HG03571 (cell line): ENCODE measurements around the gene ERAL1.
"Not testable (repeated sequence)": the region's sequence is repeated elsewhere in the genome, so short reads cannot be mapped to it uniquely, and the experiment has no call there.

ENCODE experiments used
- ATAC-seq: cut with Tn5 transposase; IDR thresholded peaks from one replicate; pipeline ENCODE4 v1.9.1; 2021; ENCODE audit not compliant: unreplicated experiment

The ERAL1 gene

DNA sequence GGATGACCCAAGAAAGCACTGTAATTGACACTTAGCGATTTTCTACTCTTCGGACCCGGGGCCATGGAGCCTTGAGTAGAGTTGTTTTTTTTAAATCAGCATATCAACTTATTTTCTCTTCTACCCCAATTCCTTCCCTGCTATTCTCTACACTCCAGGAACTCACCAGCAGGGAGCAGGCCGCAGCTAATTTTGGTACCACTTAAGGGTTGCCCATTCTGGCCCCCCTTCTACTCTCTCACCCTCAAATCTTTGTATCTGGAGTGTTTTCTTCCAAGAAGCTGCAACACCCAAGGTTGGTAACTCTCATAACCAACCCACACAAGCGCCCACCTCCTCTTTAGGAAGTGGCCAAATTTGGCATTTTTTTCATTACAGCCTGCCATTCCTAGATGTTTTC lies 5.5 kb upstream of the ERAL1 start:
- no peak for ATAC-seq

DNA sequence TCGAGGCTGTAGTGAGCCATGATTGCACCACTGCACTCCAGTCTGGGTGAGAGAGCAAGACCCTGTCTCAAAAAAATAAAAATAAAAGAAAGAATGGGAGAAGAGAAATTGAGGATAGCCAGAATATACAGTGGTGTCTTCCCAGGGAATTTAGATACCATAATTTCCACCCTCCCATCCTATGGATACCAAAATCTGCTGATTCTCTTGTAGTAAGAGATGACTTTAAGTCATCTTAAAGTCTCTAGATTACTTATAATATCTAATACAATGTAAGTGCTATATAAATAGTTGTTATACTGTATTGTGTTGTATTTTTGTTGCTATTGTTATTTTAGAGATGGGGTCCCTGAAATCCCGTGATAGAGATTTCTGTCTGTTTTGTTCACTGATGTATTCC lies 1.5 kb upstream of the ERAL1 start:
- ATAC-seq: no peak

DNA sequence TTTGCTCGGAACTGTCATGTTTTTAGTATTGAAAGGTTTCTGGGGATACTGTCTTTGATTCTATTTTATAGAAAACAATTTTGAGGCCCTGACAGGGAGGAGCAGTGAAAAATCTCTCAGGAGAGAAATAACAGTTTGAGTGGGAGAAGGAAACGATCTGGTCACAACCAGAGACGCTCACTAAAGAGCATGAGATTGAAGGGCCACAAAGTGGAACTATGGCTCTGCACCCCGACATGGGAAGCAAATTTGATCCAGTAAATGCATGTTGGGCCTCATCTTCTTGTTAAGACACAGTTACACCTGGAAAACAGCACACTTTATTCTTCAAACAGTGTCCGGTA lies 492 bp downstream of the ERAL1 start:
- ATAC-seq: no peak

DNA sequence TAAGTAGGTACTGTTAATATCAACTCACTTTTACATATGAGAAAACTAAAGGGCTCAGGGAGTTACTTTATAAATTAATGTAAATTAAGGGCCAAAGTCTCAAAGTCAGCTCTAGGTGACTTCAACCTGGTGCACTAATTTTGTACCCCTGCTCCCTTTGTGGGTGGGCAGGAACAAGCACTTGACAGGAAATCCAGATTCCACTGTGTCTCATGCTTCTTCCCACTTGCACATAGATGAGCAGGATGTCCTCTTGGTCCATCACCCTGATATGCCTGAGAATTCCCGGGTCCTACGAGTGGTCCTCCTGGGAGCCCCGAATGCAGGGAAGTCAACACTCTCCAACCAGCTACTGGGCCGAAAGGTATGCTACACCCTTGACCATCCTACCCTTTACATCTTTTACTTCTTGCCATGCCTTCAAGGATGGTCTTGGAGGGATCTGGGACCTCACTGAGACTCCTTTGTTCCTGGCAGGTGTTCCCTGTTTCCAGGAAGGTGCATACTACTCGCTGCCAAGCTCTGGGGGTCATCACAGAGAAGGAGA lies 1.3 kb downstream of the ERAL1 start:
- no peak for ATAC-seq

DNA sequence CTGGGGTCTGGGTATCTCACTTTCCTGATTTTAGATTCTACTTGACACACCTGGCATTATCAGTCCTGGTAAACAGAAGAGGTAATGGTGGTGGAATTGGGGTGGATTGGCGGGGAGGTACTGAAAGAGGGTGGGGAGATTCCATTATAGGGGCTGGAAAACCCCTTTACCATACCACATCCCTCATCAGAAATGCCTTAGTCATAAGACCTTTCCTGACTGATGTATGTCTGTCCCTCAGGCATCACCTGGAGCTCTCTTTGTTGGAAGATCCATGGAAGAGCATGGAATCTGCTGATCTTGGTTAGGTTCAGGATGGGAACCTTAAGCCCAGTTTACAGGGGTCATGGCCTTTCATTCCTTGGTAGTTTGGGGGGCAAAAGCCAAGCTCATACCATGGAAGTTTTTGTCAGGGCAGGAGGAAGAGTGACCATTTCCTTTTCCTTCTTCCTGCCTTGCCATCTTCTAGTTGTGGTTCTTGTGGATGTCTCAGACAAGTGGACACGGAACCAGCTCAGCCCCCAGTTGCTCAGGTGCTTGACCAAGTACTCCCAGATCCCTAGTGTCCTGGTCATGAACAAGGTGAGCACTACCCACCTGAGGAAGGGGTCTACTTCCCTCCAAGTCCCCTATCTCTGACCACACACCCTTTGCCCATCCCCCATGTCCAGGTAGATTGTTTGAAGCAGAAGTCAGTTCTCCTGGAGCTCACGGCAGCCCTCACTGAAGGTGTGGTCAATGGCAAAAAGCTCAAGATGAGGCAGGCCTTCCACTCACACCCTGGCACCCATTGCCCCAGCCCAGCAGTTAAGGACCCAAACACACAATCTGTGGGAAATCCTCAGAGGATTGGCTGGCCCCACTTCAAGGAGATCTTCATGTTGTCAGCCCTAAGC lies 3.3 kb downstream of the ERAL1 start:
- no peak for ATAC-seq

DNA sequence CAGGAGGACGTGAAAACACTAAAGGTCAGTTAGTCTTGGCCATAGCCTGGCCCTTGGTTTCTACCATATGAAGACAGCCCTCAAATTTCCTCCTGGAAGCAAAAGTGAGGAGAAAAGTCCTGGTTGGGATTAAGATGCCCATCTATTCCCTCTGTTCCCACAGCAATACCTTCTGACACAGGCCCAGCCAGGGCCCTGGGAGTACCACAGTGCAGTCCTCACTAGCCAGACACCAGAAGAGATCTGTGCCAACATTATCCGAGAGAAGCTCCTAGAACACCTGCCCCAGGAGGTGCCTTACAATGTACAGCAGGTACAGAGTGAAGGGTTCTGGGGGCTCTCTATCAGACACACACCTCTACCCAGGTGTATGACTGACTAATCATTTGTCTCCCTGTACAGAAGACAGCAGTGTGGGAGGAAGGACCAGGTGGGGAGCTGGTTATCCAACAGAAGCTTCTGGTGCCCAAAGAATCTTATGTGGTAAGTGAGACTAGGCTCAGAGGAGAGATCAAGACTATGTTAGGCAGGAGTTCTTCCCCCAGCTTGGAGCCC lies 4.1 kb downstream of the ERAL1 start:
- no peak for ATAC-seq

DNA sequence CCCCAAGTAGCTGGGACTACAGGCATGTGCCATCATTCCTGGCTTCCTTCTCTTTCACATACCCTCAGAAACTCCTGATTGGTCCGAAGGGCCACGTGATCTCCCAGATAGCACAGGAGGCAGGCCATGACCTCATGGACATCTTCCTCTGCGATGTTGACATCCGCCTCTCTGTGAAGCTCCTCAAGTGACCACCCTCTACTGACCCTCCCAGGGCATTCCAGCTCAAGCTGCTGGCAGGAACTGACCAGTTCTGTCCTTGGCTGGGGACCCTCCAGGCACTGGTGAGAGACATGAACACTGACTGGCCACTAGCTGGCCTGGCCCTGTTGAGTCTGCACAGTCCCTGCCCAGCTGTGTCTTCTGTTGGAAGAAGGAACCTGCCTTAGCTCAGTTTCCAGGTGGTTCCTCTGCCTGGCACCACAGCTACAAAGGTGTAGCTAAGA lies 5.6 kb downstream of the ERAL1 start:
- no peak for ATAC-seq

DNA sequence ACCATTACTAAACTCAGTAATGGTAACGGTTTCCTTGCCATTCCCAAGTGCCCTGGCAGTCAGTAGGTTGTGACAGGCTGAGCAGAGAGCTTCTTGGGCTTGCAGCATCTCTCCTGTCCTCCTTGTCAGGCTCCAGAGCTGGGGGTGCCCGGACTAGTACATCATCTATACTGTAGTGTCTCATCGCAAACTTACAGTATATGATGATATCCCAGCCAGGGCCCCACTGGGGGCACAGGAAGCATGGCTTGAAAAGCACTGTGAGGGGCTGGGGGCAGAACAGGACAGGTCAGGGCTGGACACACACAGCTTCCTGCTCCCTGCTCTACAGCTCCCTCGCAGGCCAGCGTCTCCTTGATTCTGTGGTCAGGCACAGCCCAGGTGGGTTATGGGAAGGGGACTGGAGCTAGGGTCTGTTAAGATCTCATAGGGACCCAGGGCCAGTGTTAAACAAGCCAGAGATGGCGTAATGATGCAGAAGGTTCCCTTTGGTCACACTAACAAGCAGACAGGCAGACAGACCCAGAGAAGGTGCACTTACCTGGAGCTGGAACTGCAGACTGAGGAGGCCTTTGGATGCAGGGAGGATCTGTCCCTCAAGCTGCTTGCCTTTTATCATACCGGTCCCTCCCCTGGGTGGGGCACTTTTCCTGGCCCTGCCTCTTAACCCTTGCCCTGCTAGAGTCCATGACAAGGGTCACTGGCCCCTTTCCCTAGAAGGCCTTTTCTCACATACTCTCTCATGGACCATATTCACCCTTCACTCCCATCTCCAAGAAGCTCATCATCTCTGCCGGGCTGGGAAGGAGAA lies 6.8 kb downstream of the ERAL1 start:
- no peak for ATAC-seq

DNA sequence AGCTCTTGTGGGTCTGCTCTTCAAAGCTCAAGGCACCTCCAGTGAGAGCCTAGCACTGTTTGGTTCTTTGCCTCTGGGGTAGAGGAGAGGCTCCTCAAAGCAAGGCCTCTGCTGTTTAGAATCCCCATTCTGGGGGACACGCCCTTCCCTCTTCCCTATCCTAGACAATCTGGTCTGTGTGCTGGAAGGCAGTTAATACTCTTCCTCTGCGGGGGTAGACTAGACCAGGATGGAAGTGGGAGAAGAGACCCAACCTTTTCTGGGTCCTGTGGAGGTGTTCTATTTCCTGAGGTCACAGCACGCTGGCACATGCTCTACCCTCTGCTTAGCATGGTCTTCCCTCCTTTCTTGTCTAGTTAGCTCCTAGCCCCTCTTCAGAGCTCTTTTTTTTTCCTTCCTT lies 7.7 kb downstream of the ERAL1 start:
- no peak for ATAC-seq

DNA sequence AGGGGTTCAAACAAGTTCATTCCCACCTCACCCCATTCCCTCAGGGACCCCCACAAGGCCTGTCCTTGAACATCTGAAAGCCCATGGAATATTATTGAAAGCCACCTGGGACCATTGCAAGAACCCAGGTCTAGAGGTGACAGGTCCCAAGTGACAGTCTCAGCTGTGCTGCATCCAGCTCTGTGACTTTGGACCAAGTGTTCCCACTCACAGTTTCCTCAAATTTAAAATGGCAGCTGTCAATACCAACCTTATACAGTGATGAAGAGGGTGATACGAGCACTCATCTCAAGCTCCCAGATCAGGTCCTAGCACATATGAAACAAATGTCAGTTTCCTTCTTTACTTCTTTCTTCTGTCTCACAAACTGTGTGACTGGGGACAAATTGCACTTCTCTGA lies 9.1 kb downstream of the ERAL1 start:
- no peak for ATAC-seq

DNA sequence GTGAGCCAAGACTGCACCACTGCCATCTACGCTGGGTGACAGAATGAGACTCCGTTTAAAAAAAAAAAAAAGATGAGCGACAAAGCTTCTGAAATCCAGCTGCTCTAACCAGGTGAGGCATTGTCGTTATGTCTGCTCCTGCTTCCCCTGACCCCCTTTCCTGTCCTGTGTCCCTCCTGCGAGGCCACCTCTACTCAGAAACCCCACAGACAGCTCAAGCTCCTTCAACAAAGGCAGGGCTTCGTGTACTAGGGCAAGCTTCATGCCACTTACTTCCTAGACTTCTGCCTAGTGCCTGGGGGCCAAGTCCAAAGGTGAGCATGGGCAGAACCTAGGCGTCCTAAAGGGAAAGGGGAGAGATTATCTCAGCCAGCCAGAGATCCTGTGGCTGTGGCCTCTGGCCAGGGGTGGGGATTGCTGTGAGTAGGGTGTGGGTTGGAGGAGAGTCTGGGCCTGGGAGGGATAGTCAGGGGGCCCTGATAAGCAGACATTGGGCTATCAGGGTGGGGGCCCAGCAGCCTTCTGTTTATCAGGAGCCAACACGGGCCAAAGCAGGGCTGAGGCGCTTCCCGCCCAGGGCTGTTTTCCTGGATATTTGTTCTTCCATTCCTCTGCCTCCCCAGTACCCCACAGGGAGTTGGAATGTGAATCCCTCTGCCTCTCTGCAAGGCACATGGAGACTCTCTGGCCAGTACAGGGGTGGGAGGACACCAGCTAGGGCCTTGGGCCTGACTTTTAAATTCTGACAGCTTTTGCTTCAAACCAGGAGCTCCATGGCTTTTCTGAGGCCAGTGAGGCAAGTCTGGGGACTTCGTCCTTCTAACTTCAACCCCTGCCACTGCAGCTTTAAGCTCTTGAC lies 10.4 kb downstream of the ERAL1 start:
- ATAC-seq: no peak

DNA sequence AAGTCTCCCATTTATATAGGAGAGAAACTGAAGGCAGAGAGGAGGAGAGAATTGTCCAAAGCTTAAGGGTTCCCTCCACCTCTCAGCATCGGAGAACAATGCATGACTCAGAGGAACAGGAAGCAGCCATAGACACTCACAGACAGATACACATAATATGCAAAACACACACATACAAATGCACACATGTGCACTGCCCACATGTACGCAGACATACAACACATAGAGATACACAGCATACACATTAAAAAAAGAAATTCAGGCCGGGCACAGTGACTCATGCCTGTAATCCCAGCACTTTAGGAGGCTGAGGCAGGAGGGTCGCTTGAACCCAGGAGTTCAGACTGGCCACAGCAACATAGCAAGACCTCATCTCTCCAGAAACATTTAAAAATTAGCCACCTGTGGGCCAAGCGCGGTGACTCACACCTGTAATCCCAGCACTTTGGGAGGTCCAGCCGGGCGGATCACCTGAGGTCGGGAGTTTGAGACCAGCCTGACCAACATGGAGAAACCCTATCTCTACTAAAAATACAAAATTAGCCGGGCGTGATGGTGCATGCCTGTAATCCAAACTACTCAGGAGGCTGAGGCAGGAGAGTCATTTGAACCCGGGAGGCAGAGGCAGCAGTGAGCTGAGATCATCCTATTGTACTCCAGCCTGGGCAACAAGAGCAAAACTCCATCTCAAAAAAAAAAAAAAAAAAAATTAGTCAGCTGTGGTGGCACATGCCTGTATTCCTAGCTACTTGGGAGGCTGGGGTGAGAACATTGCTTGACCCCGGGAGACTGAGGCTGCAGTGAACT lies 11.3 kb downstream of the ERAL1 start:
- ATAC-seq: no peak

DNA sequence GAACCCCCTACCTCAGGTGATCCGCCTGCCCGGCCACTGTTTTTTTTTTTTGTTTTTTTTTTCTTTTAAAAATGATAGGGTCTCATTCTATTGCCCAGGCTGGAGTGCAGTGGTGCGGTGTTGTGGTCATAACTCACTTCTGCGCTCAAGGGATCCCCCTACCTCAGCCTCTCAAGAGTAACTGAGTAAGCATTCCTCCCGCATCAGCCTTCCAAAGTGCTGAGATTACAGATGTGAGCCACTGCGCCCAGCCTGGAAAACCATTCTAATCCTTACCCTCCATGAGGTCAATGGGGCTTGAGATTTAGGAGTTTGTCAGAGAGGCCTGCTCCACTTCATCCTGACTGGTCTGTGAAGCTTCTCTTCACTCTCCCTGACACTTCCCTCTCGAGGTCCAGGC lies 12.5 kb downstream of the ERAL1 start:
- ATAC-seq: no peak

DNA sequence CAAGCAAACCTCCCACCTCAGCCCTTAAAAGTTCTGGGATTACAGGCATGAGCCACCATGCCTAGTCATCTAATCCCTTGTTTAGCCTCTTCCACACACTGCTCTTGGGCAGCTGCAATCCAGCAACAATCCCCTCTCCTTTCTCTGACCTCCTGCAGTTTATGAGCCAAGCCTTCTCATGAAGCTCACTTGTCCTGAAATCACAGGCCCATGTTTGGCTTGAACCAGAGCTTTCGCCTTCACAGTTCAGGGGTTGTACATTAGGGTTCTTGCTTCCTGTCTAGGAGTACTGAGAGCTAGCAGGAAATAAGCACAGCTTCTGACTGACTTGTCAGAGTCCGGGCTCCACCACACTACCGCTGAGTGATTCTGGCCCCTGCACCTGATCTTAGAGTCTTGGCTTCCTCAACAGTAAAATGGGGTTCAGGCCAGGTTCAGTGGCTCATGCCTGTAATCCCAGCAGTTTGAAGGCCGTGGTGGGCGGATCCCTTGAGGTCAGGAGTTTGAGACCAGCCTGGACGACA lies 16.3 kb downstream of the ERAL1 start:
- peak; percentile 87 for ATAC-seq

DNA sequence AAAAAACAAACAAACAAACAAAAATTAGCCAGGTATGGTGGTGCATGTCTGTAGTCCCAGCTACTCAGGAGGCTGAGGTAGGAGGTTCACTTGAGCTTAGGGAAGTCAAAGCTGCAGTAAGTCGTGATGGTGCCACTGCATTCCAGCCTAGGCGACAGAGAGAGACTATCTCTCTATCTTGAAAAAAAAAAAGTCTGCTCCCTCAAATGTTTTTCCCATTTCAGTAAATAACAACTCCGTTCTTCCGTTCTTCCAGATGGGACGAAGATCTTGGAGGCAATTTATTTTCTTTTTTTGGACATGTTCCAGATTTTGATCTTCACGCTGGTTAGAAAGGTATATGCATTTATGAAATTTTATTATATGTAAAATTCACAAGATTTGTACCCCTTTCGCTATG lies 19.0 kb downstream of the ERAL1 start:
- no peak for ATAC-seq

DNA sequence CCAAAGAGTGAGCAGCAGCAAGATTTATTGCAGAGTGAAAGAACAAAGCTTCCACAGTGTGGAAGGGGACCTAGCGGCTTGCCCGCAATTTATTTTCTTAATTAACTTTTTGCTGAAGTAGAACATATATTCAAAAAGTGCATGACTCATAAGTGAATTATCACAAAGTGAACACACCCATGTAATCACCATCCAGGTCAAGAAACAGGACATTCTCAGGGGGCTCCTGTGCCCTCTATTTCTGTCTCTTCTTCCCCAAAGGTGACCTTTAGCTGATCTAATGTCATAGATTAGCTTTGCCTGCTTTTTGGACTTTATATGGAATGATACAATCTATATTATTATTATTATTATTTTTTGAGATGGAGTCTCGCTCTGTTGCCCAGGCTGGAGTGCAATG lies 19.9 kb downstream of the ERAL1 start:
- ATAC-seq: no peak

DNA sequence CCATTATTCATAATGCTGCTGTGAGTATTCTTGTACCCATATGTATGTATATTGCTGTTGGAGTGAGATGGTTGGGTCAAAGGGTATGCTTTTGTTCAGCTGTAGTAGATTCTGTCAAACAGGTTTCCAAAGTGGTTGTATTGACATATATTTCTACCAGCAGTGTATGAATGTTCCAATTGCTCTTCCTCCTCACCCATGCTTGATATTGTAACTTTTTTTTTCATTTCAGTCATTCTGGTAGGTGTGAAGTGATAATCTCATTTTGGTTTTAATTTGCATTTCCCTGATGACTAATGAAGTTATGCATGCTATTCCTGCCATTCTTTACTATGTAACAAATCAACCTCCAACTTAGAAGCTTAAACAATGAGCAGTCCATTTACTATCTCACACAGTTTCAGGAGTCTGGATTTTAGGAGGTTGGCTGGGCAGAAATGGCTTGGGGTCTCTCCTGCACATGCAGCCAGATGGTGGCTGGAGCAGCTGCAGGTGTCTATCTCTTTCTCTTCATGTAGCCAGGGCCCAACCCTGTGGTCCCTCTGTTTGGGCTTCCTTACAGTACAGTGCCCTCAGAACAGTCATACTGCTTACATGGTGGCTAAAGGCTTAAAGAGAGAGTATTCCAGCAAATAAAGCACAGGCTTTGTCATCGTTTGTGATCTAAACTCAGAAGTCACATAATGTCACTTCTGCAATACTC lies 21.2 kb downstream of the ERAL1 start:
- ATAC-seq: no peak

DNA sequence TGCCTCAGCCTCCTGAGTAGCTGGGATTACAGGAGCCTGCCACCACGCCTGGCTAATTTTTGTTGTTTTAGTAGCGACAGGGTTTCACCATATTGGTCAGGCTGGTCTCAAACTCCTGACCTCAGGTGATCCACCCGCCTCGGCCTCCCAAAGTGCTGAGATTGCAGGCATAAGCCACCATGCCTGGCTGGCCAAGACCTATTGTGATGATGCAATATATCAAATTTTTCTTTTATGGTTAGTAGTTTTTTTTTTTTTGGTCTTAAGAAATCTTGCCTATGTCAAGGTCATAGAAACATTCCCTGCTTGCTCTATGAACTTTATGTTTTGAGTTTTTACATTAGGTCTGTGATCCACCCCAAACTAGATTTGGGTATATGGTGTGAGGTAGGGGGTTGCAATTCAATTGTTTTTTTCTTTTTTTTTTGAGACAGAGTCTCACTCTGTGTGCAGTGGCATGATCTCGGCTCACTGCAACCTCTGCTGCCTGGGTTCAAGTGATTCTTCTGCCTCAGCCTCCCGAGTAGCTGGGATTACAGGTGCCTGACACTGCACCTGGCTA lies 22.4 kb downstream of the ERAL1 start:
- not testable (repeated sequence) for ATAC-seq
